ENCODE measurements around the gene ZNF362.

ZNF362 gene

DNA sequence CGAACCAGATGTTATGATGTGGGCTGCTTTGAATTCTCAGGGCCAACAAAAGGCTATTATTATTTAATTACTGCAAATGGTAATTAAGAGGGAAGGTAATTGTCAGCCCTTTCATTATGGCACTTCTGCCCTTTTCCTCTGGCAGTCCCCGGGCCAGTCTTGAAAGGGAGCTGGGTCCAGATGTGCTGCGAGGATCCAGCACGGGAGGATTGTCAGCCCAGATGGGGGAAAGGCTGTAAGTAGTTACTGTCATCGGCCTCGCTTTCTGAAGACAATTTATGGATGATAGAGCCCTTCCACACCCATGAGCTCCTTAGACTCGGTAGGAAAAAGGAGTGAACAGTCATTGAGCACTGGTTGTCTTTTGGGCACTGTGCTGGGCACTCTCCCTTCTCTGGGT, 8.7 kb upstream of the ZNF362 start:
- Histone ChIP-seq H3K4me1 (ENCODE audit: control insufficient read depth, insufficient read depth, low read length) (peaks cover 4% of the 10 kb centered on the region), H3K36me3 (ENCODE audit: control insufficient read depth, insufficient read depth, low read length) (no peaks in the 10 kb centered on the region), H3K9ac (ENCODE audit: low read depth, low read length) (no peak overlapping the region), H3K27me3 (ENCODE audit: control insufficient read depth, insufficient read depth, low read length) (peaks cover 13% of the 10 kb centered on the region), H3K4me3 (ENCODE audit: low read depth, low read length) (no peak overlapping the region), H3K9me3 (ENCODE audit: control insufficient read depth, insufficient read depth, low read length) (no peaks in the 10 kb centered on the region)

DNA sequence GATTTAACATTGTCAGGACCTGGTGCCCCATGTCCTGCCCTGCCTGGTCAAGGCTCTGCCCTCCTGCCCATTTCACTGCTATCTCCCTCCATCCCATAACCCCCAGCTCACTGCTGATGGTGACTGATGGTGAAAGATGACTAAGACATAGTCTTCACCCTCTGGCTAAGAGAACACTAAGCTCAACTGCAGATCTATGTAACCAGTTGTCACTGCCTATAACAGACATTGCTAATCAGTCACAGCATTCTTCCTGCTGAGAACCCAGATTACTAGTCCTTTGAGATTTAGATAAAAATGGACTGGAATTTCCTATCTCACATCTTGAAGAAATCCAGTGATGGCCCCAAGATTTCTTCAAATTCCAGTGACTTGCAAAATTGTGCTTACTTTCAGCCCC, 8.0 kb upstream of the ZNF362 start:
- peaks cover 4% of the 10 kb centered on the region for H3K4me1 ChIP-seq (ENCODE audit: control insufficient read depth, insufficient read depth, low read length)
- H3K4me3 ChIP-seq (ENCODE audit: low read depth, low read length): no peak overlapping the region
- no peak overlapping the region for H3K9ac ChIP-seq (ENCODE audit: low read depth, low read length)
- peaks cover 14% of the 10 kb centered on the region for H3K27me3 ChIP-seq (ENCODE audit: control insufficient read depth, insufficient read depth, low read length)
- no peaks in the 10 kb centered on the region for H3K9me3 ChIP-seq (ENCODE audit: control insufficient read depth, insufficient read depth, low read length)
- H3K36me3 ChIP-seq (ENCODE audit: control insufficient read depth, insufficient read depth, low read length): no peaks in the 10 kb centered on the region

DNA sequence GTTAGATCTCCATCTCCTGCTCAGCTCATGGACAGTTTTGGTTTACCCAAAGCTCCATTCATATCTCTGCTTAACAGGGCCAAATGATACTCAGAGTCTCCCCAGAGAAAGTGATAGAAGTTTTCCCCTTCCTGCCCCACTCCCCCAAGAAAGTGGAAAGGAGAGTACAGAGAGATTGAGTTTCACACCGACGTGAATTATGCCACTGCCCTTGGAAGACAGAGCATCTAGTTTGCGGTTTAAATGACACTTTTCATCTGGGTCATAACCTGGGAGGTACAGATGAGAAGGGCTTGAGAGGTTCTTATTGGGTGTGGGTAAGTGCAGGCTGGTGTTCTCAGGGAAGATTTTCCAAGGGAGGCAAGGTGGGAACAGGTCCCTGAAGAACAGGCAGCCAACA, 6.9 kb upstream of the ZNF362 start:
- H3K9ac ChIP-seq (ENCODE audit: low read depth, low read length): no peak overlapping the region
- peaks cover 21% of the 10 kb centered on the region for H3K27me3 ChIP-seq (ENCODE audit: control insufficient read depth, insufficient read depth, low read length)
- no peak overlapping the region for H3K4me3 ChIP-seq (ENCODE audit: low read depth, low read length)
- no peaks in the 10 kb centered on the region for H3K36me3 ChIP-seq (ENCODE audit: control insufficient read depth, insufficient read depth, low read length)
- H3K4me1 ChIP-seq (ENCODE audit: control insufficient read depth, insufficient read depth, low read length): peaks cover 4% of the 10 kb centered on the region
- no peaks in the 10 kb centered on the region for H3K9me3 ChIP-seq (ENCODE audit: control insufficient read depth, insufficient read depth, low read length)

DNA sequence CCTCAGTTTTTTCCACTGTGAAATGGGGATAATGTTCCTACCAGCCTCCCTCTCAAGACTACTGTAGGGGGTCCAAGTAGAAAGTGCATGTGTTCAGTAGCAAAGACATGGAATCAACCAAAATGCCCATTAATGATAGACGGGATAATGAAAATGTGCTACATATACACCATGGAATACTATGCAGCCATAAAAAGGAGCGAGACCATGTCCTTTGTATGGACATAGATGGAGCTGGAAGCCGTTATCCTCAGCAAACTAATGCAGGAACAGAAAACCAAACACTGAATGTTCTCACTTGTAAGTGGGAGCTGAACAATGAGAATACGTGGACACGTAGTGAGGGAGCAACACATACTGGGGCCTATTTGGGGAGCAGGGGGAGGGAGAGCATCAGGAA, 6.1 kb upstream of the ZNF362 start:
- Histone ChIP-seq H3K9ac (ENCODE audit: low read depth, low read length) (no peak overlapping the region), H3K4me3 (ENCODE audit: low read depth, low read length) (no peak overlapping the region), H3K36me3 (ENCODE audit: control insufficient read depth, insufficient read depth, low read length) (no peaks in the 10 kb centered on the region), H3K4me1 (ENCODE audit: control insufficient read depth, insufficient read depth, low read length) (peaks cover 4% of the 10 kb centered on the region), H3K27me3 (ENCODE audit: control insufficient read depth, insufficient read depth, low read length) (peaks cover 28% of the 10 kb centered on the region), H3K9me3 (ENCODE audit: control insufficient read depth, insufficient read depth, low read length) (no peaks in the 10 kb centered on the region)

DNA sequence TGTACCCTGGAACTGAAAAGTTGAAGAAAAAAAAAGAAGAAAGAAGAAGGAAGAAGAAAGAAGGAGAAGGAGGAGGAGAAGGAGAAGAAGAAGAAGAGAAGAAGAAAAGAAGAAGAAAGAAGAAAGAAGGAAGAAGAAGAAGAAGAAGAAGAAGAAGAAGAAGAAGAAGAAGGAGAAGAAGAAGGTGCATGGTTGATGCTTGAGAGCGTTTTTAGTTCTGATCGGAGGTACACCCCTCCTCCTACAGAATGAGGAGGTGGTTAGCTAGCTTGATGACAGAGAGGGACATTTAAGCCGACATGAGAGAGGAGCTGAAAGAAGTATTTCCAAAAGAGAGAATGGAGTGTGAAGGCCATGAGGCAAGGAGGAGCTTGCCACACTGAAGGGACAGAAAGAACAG, 5.6 kb upstream of the ZNF362 start:
- Histone ChIP-seq H3K9me3 (ENCODE audit: control insufficient read depth, insufficient read depth, low read length) (no peaks in the 10 kb centered on the region), H3K36me3 (ENCODE audit: control insufficient read depth, insufficient read depth, low read length) (no peaks in the 10 kb centered on the region)

DNA sequence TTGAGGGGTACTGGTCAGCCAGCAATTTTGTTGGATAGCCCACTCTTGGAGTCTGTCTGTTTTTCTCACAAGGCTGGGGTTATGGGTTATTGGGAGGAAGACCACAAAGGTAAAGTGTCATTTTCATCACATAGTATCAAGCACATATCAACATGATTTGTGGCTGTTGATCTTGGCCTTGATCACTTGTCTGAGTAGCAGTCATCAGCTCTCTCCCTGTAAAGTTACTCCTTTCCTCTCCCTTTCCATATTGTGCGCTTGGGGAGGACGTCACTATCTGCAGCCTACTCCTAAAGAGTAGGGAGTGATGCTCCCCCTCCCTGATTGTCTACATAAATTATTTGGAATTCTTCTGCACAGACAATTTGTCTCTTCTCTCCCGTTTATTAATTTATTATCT, 1.8 kb upstream of the ZNF362 start:
- Histone ChIP-seq H3K9ac (ENCODE audit: low read depth, low read length) (no peak overlapping the region), H3K4me3 (ENCODE audit: low read depth, low read length) (no peak overlapping the region), H3K27me3 (ENCODE audit: control insufficient read depth, insufficient read depth, low read length) (peaks cover 19% of the 10 kb centered on the region), H3K9me3 (ENCODE audit: control insufficient read depth, insufficient read depth, low read length) (no peaks in the 10 kb centered on the region), H3K36me3 (ENCODE audit: control insufficient read depth, insufficient read depth, low read length) (no peaks in the 10 kb centered on the region), H3K4me1 (ENCODE audit: control insufficient read depth, insufficient read depth, low read length) (peaks cover 6% of the 10 kb centered on the region)

More for the DNA sequence above, 5.6 kb upstream of the ZNF362 start:
- H3K4me1 ChIP-seq (ENCODE audit: control insufficient read depth, insufficient read depth, low read length): peaks cover 4% of the 10 kb centered on the region
- H3K4me3 ChIP-seq (ENCODE audit: low read depth, low read length): no peak overlapping the region
- peaks cover 28% of the 10 kb centered on the region for H3K27me3 ChIP-seq (ENCODE audit: control insufficient read depth, insufficient read depth, low read length)
- H3K9ac ChIP-seq (ENCODE audit: low read depth, low read length): no peak overlapping the region

DNA sequence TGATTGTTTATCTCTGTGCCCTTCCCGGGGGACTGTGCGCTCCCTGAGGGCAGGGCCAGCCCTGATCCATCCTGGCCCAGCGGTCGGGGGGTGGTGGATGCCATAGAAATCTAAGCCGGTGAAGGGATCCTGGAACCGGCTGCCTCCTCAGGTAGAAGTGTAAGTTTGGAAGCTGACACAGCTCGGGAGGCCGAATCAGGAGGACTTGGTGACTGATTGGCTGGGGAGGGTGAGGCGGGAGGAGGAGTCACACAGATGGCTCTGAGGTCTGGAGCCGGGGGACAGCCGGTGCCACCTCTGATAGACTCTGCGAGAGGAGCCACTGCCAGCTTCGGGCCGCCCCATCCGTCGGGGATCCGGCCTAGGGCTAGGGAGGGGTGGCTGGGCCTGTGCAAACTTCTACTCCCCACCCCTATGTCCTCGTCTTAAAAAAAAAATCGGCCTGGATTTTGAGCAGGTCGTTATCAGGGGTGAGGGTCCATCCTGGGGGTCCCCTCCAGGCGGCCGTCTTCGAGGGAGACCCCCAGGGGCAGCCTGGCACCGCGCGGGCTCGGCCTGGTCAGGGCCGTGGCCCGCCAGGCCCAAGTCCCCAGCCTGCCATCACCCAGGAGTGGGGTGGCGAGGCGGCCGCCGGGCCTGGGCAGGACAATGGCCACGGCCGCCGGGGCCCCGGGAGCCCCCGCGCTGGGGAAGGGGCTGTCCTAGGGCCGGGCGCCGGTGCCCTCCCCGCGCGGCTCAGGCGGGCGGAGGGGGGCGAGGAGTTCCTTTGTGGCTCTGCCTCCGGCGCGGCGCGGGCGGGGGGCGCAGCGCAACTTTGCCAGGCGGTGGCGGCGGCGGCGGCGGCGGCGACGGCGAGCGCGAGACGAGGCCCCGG, 708 bp upstream of the ZNF362 start:
- no peak overlapping the region for H3K9ac ChIP-seq (ENCODE audit: low read depth, low read length)
- no peaks in the 10 kb centered on the region for H3K36me3 ChIP-seq (ENCODE audit: control insufficient read depth, insufficient read depth, low read length)
- H3K4me3 ChIP-seq (ENCODE audit: low read depth, low read length): peak overlapping the region; percentile 39
- no peaks in the 10 kb centered on the region for H3K9me3 ChIP-seq (ENCODE audit: control insufficient read depth, insufficient read depth, low read length)
- H3K4me1 ChIP-seq (ENCODE audit: control insufficient read depth, insufficient read depth, low read length): peaks cover 6% of the 10 kb centered on the region
- H3K27me3 ChIP-seq (ENCODE audit: control insufficient read depth, insufficient read depth, low read length): peaks cover 18% of the 10 kb centered on the region

DNA sequence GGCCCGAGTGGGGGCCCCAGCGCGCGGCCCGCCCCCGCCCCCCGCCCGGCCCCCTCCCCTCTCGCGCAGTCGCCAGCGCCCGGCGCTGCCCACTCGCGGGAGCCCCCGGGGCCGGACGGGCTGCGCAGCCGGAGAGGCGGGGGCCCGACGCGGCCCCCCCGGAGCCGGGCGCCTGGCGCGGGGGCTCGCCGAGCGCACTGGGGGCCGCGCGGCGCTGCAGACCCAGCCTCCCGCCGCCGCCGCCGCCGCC, 146 bp upstream of the ZNF362 start:
- Histone ChIP-seq H3K27me3 (ENCODE audit: control insufficient read depth, insufficient read depth, low read length) (peaks cover 15% of the 10 kb centered on the region), H3K9me3 (ENCODE audit: control insufficient read depth, insufficient read depth, low read length) (no peaks in the 10 kb centered on the region), H3K36me3 (ENCODE audit: control insufficient read depth, insufficient read depth, low read length) (no peaks in the 10 kb centered on the region), H3K4me3 (ENCODE audit: low read depth, low read length) (no peak overlapping the region), H3K4me1 (ENCODE audit: control insufficient read depth, insufficient read depth, low read length) (peaks cover 6% of the 10 kb centered on the region), H3K9ac (ENCODE audit: low read depth, low read length) (no peak overlapping the region)

DNA sequence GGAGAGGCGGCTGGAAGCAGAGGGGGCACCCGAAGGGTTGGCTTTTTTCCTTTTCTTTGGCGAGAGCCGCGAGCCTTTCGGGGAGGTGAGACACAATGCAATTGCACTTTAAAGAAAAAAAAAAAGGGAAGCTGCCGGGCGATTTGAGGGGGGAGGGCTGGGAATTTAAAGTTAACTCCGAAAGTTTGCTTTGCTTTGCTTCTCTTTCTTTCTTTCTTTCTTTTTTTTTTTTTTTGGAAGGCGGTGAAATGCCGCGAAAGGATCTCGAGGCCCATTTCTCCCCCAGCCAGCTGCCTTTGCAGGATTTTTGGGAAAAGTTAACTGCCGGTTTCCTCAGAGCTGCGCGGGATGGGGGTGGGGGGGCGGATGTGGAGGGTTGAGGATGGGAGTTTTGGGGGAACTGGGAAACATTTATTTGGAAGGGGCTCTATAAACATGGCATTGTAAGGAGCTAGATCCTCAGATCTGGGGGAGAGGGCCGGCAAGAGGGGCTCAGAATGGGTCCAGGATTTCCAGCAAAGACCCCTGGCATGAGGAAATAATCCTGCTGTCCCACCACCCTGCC, 997 bp downstream of the ZNF362 start:
- Histone ChIP-seq H3K4me3 (ENCODE audit: low read depth, low read length) (peak overlapping the region; percentile 68), H3K36me3 (ENCODE audit: control insufficient read depth, insufficient read depth, low read length) (no peaks in the 10 kb centered on the region), H3K9ac (ENCODE audit: low read depth, low read length) (peak overlapping the region; percentile 79), H3K27me3 (ENCODE audit: control insufficient read depth, insufficient read depth, low read length) (peaks cover 15% of the 10 kb centered on the region), H3K9me3 (ENCODE audit: control insufficient read depth, insufficient read depth, low read length) (no peaks in the 10 kb centered on the region), H3K4me1 (ENCODE audit: control insufficient read depth, insufficient read depth, low read length) (peaks cover 6% of the 10 kb centered on the region)

DNA sequence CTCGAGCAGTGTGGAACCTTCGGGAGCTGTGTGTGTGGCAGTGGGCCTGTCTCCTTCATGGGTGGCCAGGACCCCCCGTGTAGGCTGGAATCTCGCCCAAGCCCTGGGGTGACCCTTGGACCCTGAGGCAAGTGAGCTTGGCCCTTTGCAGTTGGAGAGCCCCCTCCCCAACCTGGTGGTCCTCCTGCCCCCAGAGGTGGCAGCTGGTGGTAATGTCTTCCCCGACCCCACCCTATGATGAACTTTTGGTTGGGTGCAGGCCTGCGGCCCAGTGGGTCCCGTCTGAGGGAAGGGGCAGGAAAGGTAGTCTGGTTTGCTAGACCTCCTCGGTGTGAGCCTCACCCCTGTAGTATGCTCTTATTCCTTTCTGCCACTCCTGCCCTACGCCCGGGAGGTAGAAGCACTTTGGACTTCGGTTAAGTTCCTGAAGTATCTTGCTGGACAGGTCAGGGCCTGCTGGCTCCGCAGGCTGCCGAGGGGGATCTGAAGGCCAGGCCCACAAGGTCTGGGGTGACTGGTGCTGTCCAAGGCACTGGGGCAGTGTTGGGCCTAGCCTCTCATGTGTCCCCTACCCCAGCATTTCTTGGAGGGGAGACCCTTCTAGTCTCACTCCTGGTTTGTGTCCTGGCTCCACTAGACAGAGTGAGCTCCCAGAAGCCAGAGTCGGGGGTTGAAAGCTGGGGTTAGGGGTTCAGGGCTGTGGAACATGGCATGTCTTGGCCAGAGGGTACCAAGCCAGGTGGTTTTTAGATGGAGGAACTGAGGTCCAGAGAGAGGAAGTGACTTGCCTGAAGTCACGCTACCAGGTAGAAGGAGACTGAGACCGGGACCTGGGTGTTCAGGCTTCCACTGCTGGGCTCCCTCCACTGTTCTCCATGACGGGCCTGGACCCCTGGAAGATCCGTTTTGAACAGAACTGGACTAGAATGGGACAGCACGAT, 1.8 kb downstream of the ZNF362 start:
- H3K9ac ChIP-seq (ENCODE audit: low read depth, low read length): peak overlapping the region; percentile 79
- peaks cover 5% of the 10 kb centered on the region for H3K36me3 ChIP-seq (ENCODE audit: control insufficient read depth, insufficient read depth, low read length)
- H3K4me3 ChIP-seq (ENCODE audit: low read depth, low read length): peak overlapping the region; percentile 68
- H3K4me1 ChIP-seq (ENCODE audit: control insufficient read depth, insufficient read depth, low read length): peaks cover 6% of the 10 kb centered on the region
- H3K9me3 ChIP-seq (ENCODE audit: control insufficient read depth, insufficient read depth, low read length): no peaks in the 10 kb centered on the region
- H3K27me3 ChIP-seq (ENCODE audit: control insufficient read depth, insufficient read depth, low read length): peaks cover 15% of the 10 kb centered on the region

DNA sequence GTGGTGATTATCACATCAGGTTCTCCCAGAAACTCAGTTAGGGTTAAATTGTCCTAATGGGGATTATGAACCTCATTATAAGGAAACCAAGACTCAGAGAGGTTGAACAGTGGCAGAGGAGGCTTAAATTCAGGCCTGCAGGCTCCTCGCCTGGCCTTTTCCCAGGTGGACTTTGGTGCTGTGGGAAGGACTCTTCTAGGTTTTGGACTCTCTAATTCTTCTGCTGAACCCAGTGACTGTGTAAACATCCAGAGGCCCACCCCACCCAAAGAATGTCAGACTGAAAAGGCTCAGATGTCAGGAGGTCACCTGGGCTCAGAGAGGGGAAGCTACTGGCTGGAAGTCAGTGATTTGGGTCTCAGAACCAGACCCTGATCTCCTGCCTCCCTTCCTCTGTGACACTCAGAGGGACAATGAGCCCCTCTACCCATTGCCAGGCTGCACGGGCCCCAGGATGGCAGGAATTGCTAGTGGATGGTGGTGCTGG, 2.5 kb downstream of the ZNF362 start:
- Histone ChIP-seq H3K4me1 (ENCODE audit: control insufficient read depth, insufficient read depth, low read length) (peaks cover 6% of the 10 kb centered on the region), H3K36me3 (ENCODE audit: control insufficient read depth, insufficient read depth, low read length) (peaks cover 5% of the 10 kb centered on the region), H3K27me3 (ENCODE audit: control insufficient read depth, insufficient read depth, low read length) (peaks cover 9% of the 10 kb centered on the region), H3K4me3 (ENCODE audit: low read depth, low read length) (no peak overlapping the region), H3K9ac (ENCODE audit: low read depth, low read length) (no peak overlapping the region), H3K9me3 (ENCODE audit: control insufficient read depth, insufficient read depth, low read length) (no peaks in the 10 kb centered on the region)
